Lung (tissue), 12 donors: Measurements from ENCODE around the gene CEP83. TPM values are rescaled to one million over a fixed set of nuclear protein-coding genes. Genes with fewer than 3 reads are reported as not detected.
"Not testable (repeated sequence)": the region's sequence is repeated elsewhere in the genome, so short reads cannot be mapped to it uniquely, and the experiment has no call there.

Source experiments
- ATAC-seq: fragments of 200-7000 bp; cut with Tn5 transposase; one replicate; pipeline ENCODE4 v1.9.1; 2020; ENCODE audit warnings: moderate number of reproducible peaks; ENCODE audit not compliant: insufficient read depth, low FRiP score
- DNase-seq, 3 donors: peaks; one replicate each; pipeline ENCODE4 v3.0.0-alpha.2; 2013 to 2017
- H3K27ac ChIP-seq, 2 donors: one replicate each; pipeline ENCODE4 v1.5.1; 2013; ENCODE audit warnings: mild to moderate bottlenecking in 2 of 2, moderate library complexity in 2 of 2, control low read depth in 1 of 2, inconsistent platforms in 1 of 2, low read depth in 1 of 2, low read length in 1 of 2
- H3K27me3 ChIP-seq, 3 donors: one replicate each; pipeline ENCODE4 v1.5.1; 2013; ENCODE audit warnings: low read length in 2 of 3; ENCODE audit not compliant: control insufficient read depth in 3 of 3, insufficient read depth in 3 of 3
- H3K36me3 ChIP-seq, 4 donors: one replicate each; pipeline ENCODE4 v1.5.1; 2013; ENCODE audit warnings: low read length in 4 of 4, mild to moderate bottlenecking in 1 of 4, moderate library complexity in 1 of 4; ENCODE audit not compliant: control insufficient read depth in 4 of 4, insufficient read depth in 4 of 4
- H3K4me1 ChIP-seq, 5 donors: one replicate each; pipeline ENCODE4 v1.5.1; 2013; ENCODE audit warnings: low read length in 5 of 5, mild to moderate bottlenecking in 2 of 5, moderate library complexity in 1 of 5; ENCODE audit not compliant: control insufficient read depth in 5 of 5, insufficient read depth in 5 of 5
- H3K4me3 ChIP-seq: one replicate; pipeline ENCODE4 v1.5.1; 2013; ENCODE audit warnings: mild to moderate bottlenecking, control low read depth, moderate library complexity
- H3K9ac ChIP-seq, 2 donors: one replicate each; pipeline ENCODE4 v1.5.1; 2013; ENCODE audit warnings: low read length in 2 of 2, control low read depth in 1 of 2; ENCODE audit not compliant: insufficient read depth in 1 of 2
- H3K9me3 ChIP-seq, 4 donors: one replicate each; pipeline ENCODE4 v1.5.1; 2013; ENCODE audit warnings: low read length in 3 of 4, mild to moderate bottlenecking in 1 of 4, moderate library complexity in 1 of 4; ENCODE audit not compliant: control insufficient read depth in 4 of 4, insufficient read depth in 3 of 4
- WGBS, 2 donors: extraction: QIAGEN DNeasy Blood & Tissue Kit; methylation state at CpG; one replicate each; pipeline ENCODE4 v1.1.7; 2013; 5-methylcytosine and 5-hydroxymethylcytosine counted together
- polyA plus RNA-seq, 2 donors: library from polyadenylated mRNA; stranded (reverse); fragments of 200-250 nt; gene quantifications; one replicate each; pipeline ENCODE4 v1.2.1, GENCODE V29; 2013
- total RNA-seq, 2 donors: library from RNA; depleted of rRNA in 1 of 2; stranded (reverse); fragments of >200 nt in 1 of 2; gene quantifications; one replicate each; pipeline ENCODE4 v1.2.1, GENCODE V29; 2014 to 2021
- TF ChIP-seq, protein P1 (sequence below): IDR thresholded peaks from 2 replicates; pipeline ENCODE4 v1.5.1; 2012; ENCODE audit warnings: mild to moderate bottlenecking; ENCODE audit errors: control extremely low read depth, extremely low read depth
- donor health status: control.
- donor health status: control.
- donor health status: Bipolar disorder and iron deficiency.
- donor health status: healthy.
- donor health status: DM: yes; HTN: yes; CAD: no.

The CEP83 gene
- total and polyA plus RNA-seq, 4 donors = 5.2 to 43.6 (median 20.1) TPM

DNA sequence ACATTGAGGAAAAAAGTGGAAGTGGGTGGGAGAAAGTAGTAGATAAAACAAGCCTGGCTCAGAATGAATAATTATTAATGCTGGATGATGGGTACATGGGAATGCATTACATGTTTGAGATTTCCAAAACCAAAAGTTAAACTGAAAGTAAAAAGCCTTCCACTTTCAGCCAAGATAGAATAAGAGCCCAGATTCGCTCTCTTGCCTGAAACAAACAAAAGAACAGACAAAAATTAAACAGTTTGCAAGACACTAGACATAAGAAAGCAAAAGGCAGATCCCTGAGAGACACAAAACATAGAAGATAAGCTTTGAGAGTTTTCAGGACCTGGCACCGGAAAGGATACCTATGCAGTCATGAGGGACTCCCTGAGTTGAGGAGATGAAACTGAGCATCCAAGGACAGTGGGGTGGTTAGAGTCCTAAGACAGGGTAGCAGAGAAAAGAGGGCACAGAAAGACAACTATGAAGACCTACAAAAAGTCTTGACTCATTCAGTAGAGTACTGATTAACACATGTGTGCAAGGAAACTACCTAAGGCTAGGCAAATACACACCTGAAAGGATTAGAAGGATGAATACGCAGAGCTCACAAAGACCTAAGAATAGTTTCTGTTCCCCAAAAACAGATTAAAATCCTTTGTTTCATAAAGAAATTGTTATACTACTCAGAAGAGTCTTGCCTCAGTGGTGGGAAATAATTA lies 54.1 kb downstream of the CEP83 start:
- Histone ChIP-seq H3K36me3 (peaks cover 0 to 6% (median 0%) of the 10 kb centered on the region in 4 donors), H3K9ac (peak overlapping the region in 1 of 2 donors; percentile 30), H3K4me3 (no peak overlapping the region), H3K9me3 (no peaks in the 10 kb centered on the region), H3K27ac (no peak overlapping the region), H3K27me3 (no peaks in the 10 kb centered on the region), H3K4me1 (peaks cover 0 to 3% (median 0%) of the 10 kb centered on the region in 5 donors)
- no peak for ATAC-seq
- 70 to 78% methylated on average over 3 of the region's 3 CpGs for WGBS, 2 donors
- TF ChIP-seq, protein P1, sequence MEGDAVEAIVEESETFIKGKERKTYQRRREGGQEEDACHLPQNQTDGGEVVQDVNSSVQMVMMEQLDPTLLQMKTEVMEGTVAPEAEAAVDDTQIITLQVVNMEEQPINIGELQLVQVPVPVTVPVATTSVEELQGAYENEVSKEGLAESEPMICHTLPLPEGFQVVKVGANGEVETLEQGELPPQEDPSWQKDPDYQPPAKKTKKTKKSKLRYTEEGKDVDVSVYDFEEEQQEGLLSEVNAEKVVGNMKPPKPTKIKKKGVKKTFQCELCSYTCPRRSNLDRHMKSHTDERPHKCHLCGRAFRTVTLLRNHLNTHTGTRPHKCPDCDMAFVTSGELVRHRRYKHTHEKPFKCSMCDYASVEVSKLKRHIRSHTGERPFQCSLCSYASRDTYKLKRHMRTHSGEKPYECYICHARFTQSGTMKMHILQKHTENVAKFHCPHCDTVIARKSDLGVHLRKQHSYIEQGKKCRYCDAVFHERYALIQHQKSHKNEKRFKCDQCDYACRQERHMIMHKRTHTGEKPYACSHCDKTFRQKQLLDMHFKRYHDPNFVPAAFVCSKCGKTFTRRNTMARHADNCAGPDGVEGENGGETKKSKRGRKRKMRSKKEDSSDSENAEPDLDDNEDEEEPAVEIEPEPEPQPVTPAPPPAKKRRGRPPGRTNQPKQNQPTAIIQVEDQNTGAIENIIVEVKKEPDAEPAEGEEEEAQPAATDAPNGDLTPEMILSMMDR = no peak
- peak in 1 of 3 donors; percentile 22 for DNase-seq

DNA sequence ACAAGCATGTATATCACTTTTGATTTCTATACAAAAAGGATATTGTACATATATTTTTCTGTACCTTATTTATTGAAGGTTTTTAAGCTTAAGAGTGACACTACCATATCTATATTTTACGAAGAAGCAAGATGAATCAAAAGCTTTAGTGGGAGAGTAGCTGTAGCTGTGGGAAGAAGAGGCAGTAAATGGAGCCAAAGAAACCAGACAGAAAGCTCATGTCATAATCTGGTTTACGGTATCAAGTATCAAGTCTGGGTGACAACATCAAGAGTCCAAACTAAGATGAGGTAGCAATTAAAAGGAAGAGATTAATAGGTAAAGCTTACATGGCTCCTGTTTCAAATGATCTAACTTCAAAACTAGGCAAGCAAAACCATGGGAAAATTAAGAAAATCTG lies 54.8 kb downstream of the CEP83 start:
- Histone ChIP-seq H3K4me1 (peaks cover 0 to 3% (median 0%) of the 10 kb centered on the region in 5 donors), H3K4me3 (no peak overlapping the region), H3K27ac (no peak overlapping the region), H3K9ac (no peak overlapping the region), H3K36me3 (peaks cover 0 to 9% (median 5%) of the 10 kb centered on the region in 4 donors), H3K9me3 (no peaks in the 10 kb centered on the region), H3K27me3 (no peaks in the 10 kb centered on the region)
- WGBS, 2 donors = 81 to 84% methylated on average over 2 of the region's 2 CpGs
- TF ChIP-seq, protein P1 = no peak
- ATAC-seq = no peak
- no peak for DNase-seq

DNA sequence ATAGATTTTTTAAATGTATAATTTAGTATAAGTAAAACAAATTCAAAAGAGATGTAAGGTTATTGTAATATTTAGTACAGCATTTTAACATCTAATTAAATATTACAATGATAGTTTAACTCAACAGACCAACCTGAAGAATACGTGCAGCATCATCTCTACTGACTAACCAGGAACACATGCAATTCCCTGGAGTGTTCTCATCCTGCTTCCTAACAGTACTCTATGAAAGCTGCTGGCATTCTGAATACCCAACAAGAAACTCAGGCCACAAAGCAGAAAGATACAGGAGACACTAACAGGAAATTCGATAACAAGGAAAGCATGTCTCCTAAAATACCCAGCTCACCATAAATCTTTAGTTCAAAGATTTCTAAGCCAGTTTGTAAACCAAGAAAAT lies 58.3 kb downstream of the CEP83 start:
- no peak overlapping the region for H3K4me3 ChIP-seq
- peaks cover 0 to 3% (median 0%) of the 10 kb centered on the region in 5 donors for H3K4me1 ChIP-seq
- WGBS, 2 donors = 95% methylated on average over 2 of the region's 2 CpGs
- H3K9me3 ChIP-seq = peaks cover 0 to 3% (median under 1%) of the 10 kb centered on the region in 4 donors
- H3K36me3 ChIP-seq = peaks cover 0 to 11% (median 8%) of the 10 kb centered on the region in 4 donors
- no peak overlapping the region for H3K9ac ChIP-seq
- ATAC-seq (no peak), DNase-seq (no peak)
- TF ChIP-seq, protein P1 = no peak
- H3K27ac ChIP-seq = no peak overlapping the region
- H3K27me3 ChIP-seq = no peaks in the 10 kb centered on the region

DNA sequence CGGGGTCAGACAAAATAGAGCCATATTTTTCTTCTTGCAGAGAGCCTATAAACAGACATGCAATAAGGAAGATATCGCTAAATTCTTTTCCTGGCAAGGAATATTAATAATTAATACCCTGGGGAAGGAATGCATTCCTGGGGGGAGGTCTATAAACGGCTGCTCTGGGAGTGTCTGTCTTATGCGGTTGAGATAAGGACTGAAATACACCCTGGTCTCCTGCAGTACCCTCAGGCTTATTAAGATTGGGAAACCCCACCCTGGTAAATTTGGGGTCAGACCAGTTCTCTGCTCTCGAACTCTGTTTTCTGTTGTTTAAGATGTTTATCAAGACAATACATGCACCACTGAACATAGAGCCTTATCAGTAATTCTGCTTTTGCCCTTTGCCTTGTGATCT lies 61.0 kb downstream of the CEP83 start:
- not testable (repeated sequence) for ATAC-seq, H3K4me3 ChIP-seq, H3K9me3 ChIP-seq, H3K9ac ChIP-seq, H3K4me1 ChIP-seq, DNase-seq, H3K27ac ChIP-seq, H3K27me3 ChIP-seq
- peaks cover 0 to 11% (median 8%) of the 10 kb centered on the region in 4 donors for H3K36me3 ChIP-seq
- 94 to 96% methylated on average over 5 of the region's 5 CpGs for WGBS, 2 donors
